K562 (cell line): ENCODE results near the gene QRFPR. TPM values are rescaled to one million over a fixed set of nuclear protein-coding genes. Genes with fewer than 3 reads are reported as not detected.

Source experiments
- ATAC-seq: fragments of 200-7000 bp; cut with Tn5 transposase; 3 replicates; pipeline ENCODE4 v1.9.1; 2020; ENCODE audit warnings: moderate library complexity
- BruUV-seq: library from RNA; stranded (reverse); fragments of 400-500 nt; replicated peaks from 2 replicates; lab custom pipeline; 2021; lab: Mats Ljungman, UMichigan
- CTCF ChIA-PET: fragments of 300-600 bp; formaldehyde crosslinking; extraction: SDS; loops from one replicate; lab custom pipeline; 2021; ENCODE audit warnings: low intra/inter-chr PET ratio; lab: Yijun Ruan, JAX
- POLR2A ChIA-PET: fragments of 300-600, 350-650 bp; sonication (Branson Sonifier 250); formaldehyde crosslinking; extraction: SDS; loops from one replicate; lab custom pipeline; 2021; ENCODE audit warnings: antibody characterized with exemption, inconsistent platforms; lab: Yijun Ruan, JAX
- DNase-seq, 4 experiments: peaks; one replicate each; pipeline versions ENCODE4 v3.0.0 to v3.0.0-alpha.2; 2011 to 2018; ENCODE audit warnings: low spot score in 3 of 4, mixed read lengths in 3 of 4; ENCODE audit errors: extremely low read depth in 1 of 4
- FAIRE-seq: peaks from 2 replicates; lab custom pipeline; 2011; peaks lifted over from hg19 to GRCh38; lab: Jason Lieb, UNC
- H2AFZ ChIP-seq: 2 replicates; pipeline ENCODE4 v1.6.0; 2011; ENCODE audit warnings: low read depth, low read length, control low read depth, inconsistent platforms
- H3K27ac ChIP-seq: fragments of 200-600 bp; 3 replicates; pipeline ENCODE4 v1.8.0; 2011; ENCODE audit warnings: low read depth, mild to moderate bottlenecking, control low read depth, inconsistent platforms, low read length, moderate library complexity, mixed read lengths; ENCODE audit errors: extremely low read depth
- H3K27me3 ChIP-seq, 2 experiments: fragments of 300-600 bp in 1 of 2; 2 replicates in 1 of 2; 3 replicates in 1 of 2; pipeline versions ENCODE4 v1.6.0 to v1.8.0; 2011; ENCODE audit warnings: inconsistent platforms in 2 of 2, low read length in 2 of 2, mild to moderate bottlenecking in 1 of 2, mixed read lengths in 1 of 2, moderate library complexity in 1 of 2; ENCODE audit not compliant: control insufficient read depth in 2 of 2, insufficient read depth in 2 of 2
- H3K36me3 ChIP-seq: fragments of 300-600 bp; 3 replicates; pipeline ENCODE4 v1.8.0; 2011; ENCODE audit warnings: mild to moderate bottlenecking, low read length, inconsistent platforms; ENCODE audit not compliant: control insufficient read depth, insufficient read depth
- H3K4me1 ChIP-seq, 2 experiments: fragments of 200-600 bp in 1 of 2; replicated peaks in 1 of 2; 2 replicates in 1 of 2; 3 replicates in 1 of 2; pipeline versions ENCODE4 v1.5.1 to v1.8.0; 2011; ENCODE audit warnings: inconsistent platforms in 2 of 2, low read length in 2 of 2, mild to moderate bottlenecking in 1 of 2, mixed read lengths in 1 of 2, moderate library complexity in 1 of 2; ENCODE audit not compliant: control insufficient read depth in 2 of 2, insufficient read depth in 2 of 2
- H3K4me2 ChIP-seq: 2 replicates; pipeline ENCODE4 v1.6.1; 2011; ENCODE audit warnings: low read length, control low read depth, inconsistent platforms, mixed read lengths; ENCODE audit not compliant: insufficient read depth
- H3K4me3 ChIP-seq: fragments of 200-600 bp; sonication (generic), shearing (Covaris generic); 2 replicates; pipeline ENCODE4 v1.5.1; 2016; ENCODE audit warnings: control low read depth, inconsistent platforms
- H3K79me2 ChIP-seq: fragments of 200-600 bp; 3 replicates; pipeline ENCODE4 v1.8.0; 2011; ENCODE audit warnings: low read length, inconsistent platforms; ENCODE audit not compliant: control insufficient read depth, insufficient read depth
- H3K9ac ChIP-seq, 2 experiments: 2 replicates each; pipeline versions ENCODE4 v1.6.0 to v1.6.1; 2011; ENCODE audit warnings: low read depth in 2 of 2, low read length in 2 of 2, control low read depth in 1 of 2, inconsistent platforms in 1 of 2, mild to moderate bottlenecking in 1 of 2, mixed read lengths in 1 of 2; ENCODE audit not compliant: insufficient read depth in 1 of 2
- H3K9me1 ChIP-seq: one replicate; pipeline ENCODE4 v1.6.0; 2011; ENCODE audit warnings: inconsistent platforms, mild to moderate bottlenecking, low read length, moderate library complexity; ENCODE audit not compliant: control insufficient read depth, insufficient read depth
- H3K9me3 ChIP-seq: replicated peaks from 2 replicates; pipeline ENCODE4 v1.5.1; 2011; ENCODE audit warnings: low read depth, low read length, inconsistent platforms; ENCODE audit not compliant: control insufficient read depth, insufficient read depth
- H4K20me1 ChIP-seq: replicated peaks from 2 replicates; pipeline ENCODE4 v1.6.1; 2011; ENCODE audit warnings: low read length, inconsistent platforms, mixed read lengths; ENCODE audit not compliant: control insufficient read depth, insufficient read depth
- RREB1 ChIP-seq: fragments of 250-450 bp; sonication (Bioruptor Pico); IDR thresholded peaks from 2 replicates; pipeline ENCODE4 v1.4.0; 2020
- SMAD4 ChIP-seq: fragments of 250-450 bp; sonication (Bioruptor Pico); conservative IDR thresholded peaks from 2 replicates; pipeline ENCODE4 v1.8.0; 2021; ENCODE audit warnings: inconsistent platforms, mild to moderate bottlenecking, moderate library complexity
- TBP ChIP-seq: optimal IDR thresholded peaks from 2 replicates; pipeline ENCODE3; 2011; ENCODE audit warnings: low read depth, low read length, improper control_type of control experiment
- U2AF1 ChIP-seq: fragments of 200-400 bp; formaldehyde crosslinking; optimal IDR thresholded peaks from 2 replicates; pipeline ENCODE3; 2017; ENCODE audit warnings: mild to moderate bottlenecking, low read depth, low read length, moderate library complexity
- XRCC4 ChIP-seq: IDR thresholded peaks from one replicate; pipeline ENCODE4 v1.6.1; 2011; ENCODE audit not compliant: insufficient read depth, insufficient read length; ENCODE audit errors: extremely low read depth
- ZBTB5 ChIP-seq: fragments of 450-650 bp; IDR thresholded peaks from 2 replicates; pipeline ENCODE4 v1.6.1; 2017; ENCODE audit warnings: antibody characterized with exemption
- WGBS: fragments of 100-300 bp; shearing (Covaris generic); methylation state at CpG from one replicate; pipeline ENCODE4 v1.1.6; 2016; ENCODE audit warnings: low coverage, mixed read lengths; ENCODE audit not compliant: insufficient coverage; ENCODE audit errors: missing lambda C conversion rate; 5-methylcytosine and 5-hydroxymethylcytosine counted together
- in situ Hi-C: fragments of 300-500 bp; cut with MboI; formaldehyde crosslinking; loops from 4 replicates; pipeline ENCODE4 v1.15.0; 2018; ENCODE audit warnings: inconsistent platforms, mixed read lengths
- intact Hi-C: fragments of 100-400 bp; cut with micrococcal nuclease; formaldehyde crosslinking; loops from 2 replicates; pipeline ENCODE4 v1.14.2; 2022
- polyA plus RNA-seq, 8 experiments: library from polyadenylated mRNA; depleted of rRNA in 4 of 8; stranded (reverse) in 5 of 8; unstranded in 3 of 8; fragments of >200 nt; fragmentation: Nextera tagmentation in 2 of 8; fragmentation: Illumina TruSeq in 1 of 8; extraction: Ambion mirVana in 2 of 8; extraction: Trizol in 1 of 8; gene quantifications; 2 replicates each; pipeline versions ENCODE4 v1.2.1 to v1.2.3, GENCODE V29; 2011 to 2014; ENCODE audit warnings: inconsistent platforms in 1 of 8, missing spikeins in 1 of 8
- total RNA-seq, 7 experiments: library from RNA; depleted of rRNA in 6 of 7; stranded (reverse); fragments of >200 nt in 6 of 7; fragmentation: Illumina TruSeq in 2 of 7; extraction: Trizol in 2 of 7; gene quantifications; 2 replicates each; pipeline versions ENCODE4 v1.2.1 to v1.2.3, GENCODE V29; 2011 to 2021; ENCODE audit warnings: low replicate concordance in 1 of 7

QRFPR gene
- total and polyA plus RNA-seq, 9 of the 15 experiments (the other 6 are each of a cell fraction or from before 2014, with no cell fraction given), result not detected

- TF ChIP-seq RREB1, result no peak
Measured at GRCh38 chr4:121326597-121326996, 54.2 kb downstream of the QRFPR start (continued).

GRCh38 chr4:121324331-121324730 is 56.5 kb downstream of the QRFPR start:
- no peaks in the 10 kb centered on the region for H3K79me2 ChIP-seq
- TF ChIP-seq ZBTB5, result no peak
- no peak for TF ChIP-seq XRCC4
- no peak for TF ChIP-seq TBP
- no peak for TF ChIP-seq U2AF1
- TF ChIP-seq SMAD4 (CRISPR knock-in tag), result no peak
- no peak overlapping the region; a peak in 1 of 4 replicates for H3K9ac ChIP-seq
- ATAC-seq (no peak), DNase-seq (no peak), FAIRE-seq (no peak)
- ChIA-PET CTCF (no interaction called here), POLR2A (no interaction called here)
- 0% methylated on average over 3 of the region's 3 CpGs for WGBS
- intact Hi-C loops, result no loop called here
- no peaks in the 10 kb centered on the region for H3K9me3 ChIP-seq
- H3K27ac ChIP-seq, result no peak overlapping the region
- no peaks in the 10 kb centered on the region for H3K9me1 ChIP-seq
- no peak overlapping the region for H2AFZ ChIP-seq
- no peaks in the 10 kb centered on the region for H3K27me3 ChIP-seq
- no peak overlapping the region for H3K4me2 ChIP-seq
- no peak overlapping the region for H3K4me3 ChIP-seq
- BruUV-seq, result no TSS peak
- in situ Hi-C loops, result no loop called here
- no peaks in the 10 kb centered on the region for H3K4me1 ChIP-seq
- no peaks in the 10 kb centered on the region for H4K20me1 ChIP-seq
- no peaks in the 10 kb centered on the region for H3K36me3 ChIP-seq
